Stimulated activated naive CD8-positive, alpha-beta T cell treated with anti-CD3 and anti-CD28 coated beads, Interleukin-15, amount 100 ng/mL, for 72 hours (primary cell): ENCODE measurements around the gene PPP2R5D.
A peak's percentile ranks its signal among the peaks of the same experiment; 100 is the strongest.
"Not testable (repeated sequence)": the region's sequence is repeated elsewhere in the genome, so short reads cannot be mapped to it uniquely, and the experiment has no call there.

ENCODE experiments used
- ATAC-seq: fragments of 150-1000 bp; cut with Tn5 transposase; 2 replicates; pipeline ENCODE4 v1.10.0; 2021; ENCODE audit warnings: mild to moderate bottlenecking, moderate library complexity
- DNase-seq, 2 donors: peaks; one replicate each; pipeline ENCODE4 v3.0.0; 2021 to 2022
- H3K27ac Mint-ChIP-seq, 2 donors: one replicate each; pipeline ENCODE4 v1.8.0; 2022; ENCODE audit warnings: mild to moderate bottlenecking in 2 of 2, mixed read lengths in 2 of 2, moderate library complexity in 2 of 2
- H3K27me3 Mint-ChIP-seq: one replicate; pipeline ENCODE4 v1.8.0; 2022; ENCODE audit warnings: mixed read lengths
- H3K4me1 Mint-ChIP-seq: one replicate; pipeline ENCODE4 v1.8.0; 2022; ENCODE audit warnings: mild to moderate bottlenecking, mixed read lengths
- H3K4me3 Mint-ChIP-seq, 2 donors: one replicate each; pipeline ENCODE4 v1.8.0; 2022; ENCODE audit warnings: mild to moderate bottlenecking in 2 of 2, mixed read lengths in 2 of 2, moderate library complexity in 1 of 2
- H3K9me3 Mint-ChIP-seq, 2 donors: one replicate each; pipeline ENCODE4 v1.8.0; 2022; ENCODE audit warnings: mixed read lengths in 2 of 2

PPP2R5D gene

GRCh38 chr6:42984001-42984923 lies at the start of gene PPP2R5D:
TSS of gene PPP2R5D (plus strand) at chr6:42984570. CDS start at chr6:42984678, 108 bp downstream.
- Mint-ChIP-seq H3K4me3 (peak within 1 kb of the TSS; percentile 92), H3K27ac (peak within 1 kb of the TSS; percentile 94), H3K4me1 (peaks cover 62% of the 10 kb centered on the region), H3K9me3 (no peaks in the 10 kb centered on the region), H3K27me3 (no peaks in the 10 kb centered on the region)
- DNase-seq (peak; percentile 95 to 98), ATAC-seq (peak; percentile 94)

- peaks cover 78% of the 10 kb centered on the region for H3K4me1 Mint-ChIP-seq
- DNase-seq: no peak
Observed at GRCh38 chr6:42935322-42935721, 49.0 kb upstream of the PPP2R5D start.

GRCh38 chr6:42936398-42936797 lies 48.0 kb upstream of the PPP2R5D start:
- no peak overlapping the region for H3K4me3 Mint-ChIP-seq
- H3K27ac Mint-ChIP-seq: peak overlapping the region in 1 of 2 donors; percentile 37
- H3K4me1 Mint-ChIP-seq: peaks cover 73% of the 10 kb centered on the region

More at GRCh38 chr6:42935322-42935721, 49.0 kb upstream of the PPP2R5D start:
- Mint-ChIP-seq H3K27me3 (no peaks in the 10 kb centered on the region), H3K9me3 (no peaks in the 10 kb centered on the region), H3K4me3 (no peak overlapping the region), H3K27ac (peak overlapping the region; percentile 73 to 75)
- no peak for ATAC-seq

GRCh38 chr6:42937548-42938427 lies 46.6 kb upstream of the PPP2R5D start:
- Mint-ChIP-seq H3K4me3 (no peak overlapping the region), H3K27ac (peak overlapping the region in 1 of 2 donors; percentile 47), H3K4me1 (peaks cover 60% of the 10 kb centered on the region), H3K27me3 (no peaks in the 10 kb centered on the region), H3K9me3 (no peaks in the 10 kb centered on the region)
- DNase-seq (no peak), ATAC-seq (no peak)

More at GRCh38 chr6:42936398-42936797, 48.0 kb upstream of the PPP2R5D start:
- H3K27me3 Mint-ChIP-seq: no peaks in the 10 kb centered on the region
- ATAC-seq: no peak
- no peak for DNase-seq
- H3K9me3 Mint-ChIP-seq: no peaks in the 10 kb centered on the region

GRCh38 chr6:42938428-42938796 lies 46.0 kb upstream of the PPP2R5D start:
- no peaks in the 10 kb centered on the region for H3K27me3 Mint-ChIP-seq
- no peak for DNase-seq
- ATAC-seq: peak; percentile 8
- no peak overlapping the region for H3K27ac Mint-ChIP-seq
- peaks cover 53% of the 10 kb centered on the region for H3K4me1 Mint-ChIP-seq
- H3K9me3 Mint-ChIP-seq: no peaks in the 10 kb centered on the region
- H3K4me3 Mint-ChIP-seq: no peak overlapping the region

GRCh38 chr6:42938987-42939809 lies 45.2 kb upstream of the PPP2R5D start:
- DNase-seq (no peak), ATAC-seq (peak; percentile 19)

GRCh38 chr6:42939810-42940167 lies 44.6 kb upstream of the PPP2R5D start:
- DNase-seq (no peak), ATAC-seq (no peak)
- peaks cover 44% of the 10 kb centered on the region for H3K4me1 Mint-ChIP-seq
- no peaks in the 10 kb centered on the region for H3K9me3 Mint-ChIP-seq
- H3K4me3 Mint-ChIP-seq: no peak overlapping the region
- peak overlapping the region; percentile 2 to 67 for H3K27ac Mint-ChIP-seq
- no peaks in the 10 kb centered on the region for H3K27me3 Mint-ChIP-seq

More at GRCh38 chr6:42938987-42939809, 45.2 kb upstream of the PPP2R5D start:
- Mint-ChIP-seq H3K4me1 (peaks cover 45% of the 10 kb centered on the region), H3K27ac (peak overlapping the region; percentile 8 to 48), H3K27me3 (no peaks in the 10 kb centered on the region), H3K4me3 (no peak overlapping the region), H3K9me3 (no peaks in the 10 kb centered on the region)

- Mint-ChIP-seq H3K27me3 (no peaks in the 10 kb centered on the region), H3K27ac (peak overlapping the region in 1 of 2 donors; percentile 67), H3K4me1 (peaks cover 37% of the 10 kb centered on the region), H3K9me3 (no peaks in the 10 kb centered on the region), H3K4me3 (no peak overlapping the region)
- DNase-seq: no peak
- ATAC-seq: no peak
Observed at GRCh38 chr6:42940493-42941045, 43.8 kb upstream of the PPP2R5D start.

- H3K27me3 Mint-ChIP-seq, ATAC-seq, DNase-seq, H3K4me3 Mint-ChIP-seq, H3K9me3 Mint-ChIP-seq: not testable (repeated sequence)
- H3K27ac Mint-ChIP-seq: peak overlapping the region; percentile 56 to 80
- peaks cover 32% of the 10 kb centered on the region for H3K4me1 Mint-ChIP-seq
Observed at GRCh38 chr6:42941356-42941755, 43.0 kb upstream of the PPP2R5D start.

GRCh38 chr6:42942444-42942843 lies 41.9 kb upstream of the PPP2R5D start:
- Mint-ChIP-seq H3K27ac (no peak overlapping the region), H3K4me3 (no peak overlapping the region)

GRCh38 chr6:42947950-42948349 lies 36.4 kb upstream of the PPP2R5D start:
- Mint-ChIP-seq H3K9me3 (no peaks in the 10 kb centered on the region), H3K4me3 (no peak overlapping the region), H3K27me3 (no peaks in the 10 kb centered on the region), H3K4me1 (no peaks in the 10 kb centered on the region), H3K27ac (no peak overlapping the region)
- DNase-seq: no peak
- no peak for ATAC-seq

More at GRCh38 chr6:42942444-42942843, 41.9 kb upstream of the PPP2R5D start:
- Mint-ChIP-seq H3K27me3 (no peaks in the 10 kb centered on the region), H3K9me3 (no peaks in the 10 kb centered on the region), H3K4me1 (peaks cover 26% of the 10 kb centered on the region)
- ATAC-seq (no peak), DNase-seq (no peak)

- no peaks in the 10 kb centered on the region for H3K9me3 Mint-ChIP-seq
- H3K27me3 Mint-ChIP-seq: no peaks in the 10 kb centered on the region
- no peak for ATAC-seq
- H3K27ac Mint-ChIP-seq: no peak overlapping the region
- H3K4me1 Mint-ChIP-seq: no peaks in the 10 kb centered on the region
- DNase-seq: no peak
- no peak overlapping the region for H3K4me3 Mint-ChIP-seq
Observed at GRCh38 chr6:42952389-42952788, 32.0 kb upstream of the PPP2R5D start.

- not testable (repeated sequence) for H3K9me3 Mint-ChIP-seq, H3K27ac Mint-ChIP-seq, DNase-seq, ATAC-seq, H3K4me3 Mint-ChIP-seq, H3K4me1 Mint-ChIP-seq, H3K27me3 Mint-ChIP-seq
Observed at GRCh38 chr6:42954405-42954804, 30.0 kb upstream of the PPP2R5D start.

- ATAC-seq: no peak
- H3K9me3 Mint-ChIP-seq: no peaks in the 10 kb centered on the region
- H3K4me3 Mint-ChIP-seq: no peak overlapping the region
- DNase-seq: no peak
- peaks cover 8% of the 10 kb centered on the region for H3K27me3 Mint-ChIP-seq
- H3K4me1 Mint-ChIP-seq: peaks cover 21% of the 10 kb centered on the region
- no peak overlapping the region for H3K27ac Mint-ChIP-seq
Observed at GRCh38 chr6:42958125-42958524, 26.2 kb upstream of the PPP2R5D start.

GRCh38 chr6:42959917-42960242 lies 24.5 kb upstream of the PPP2R5D start:
- Mint-ChIP-seq H3K9me3 (no peaks in the 10 kb centered on the region), H3K4me3 (peak overlapping the region; percentile 78 to 92), H3K4me1 (peaks cover 21% of the 10 kb centered on the region), H3K27me3 (peaks cover 8% of the 10 kb centered on the region), H3K27ac (no peak overlapping the region)
- ATAC-seq (no peak), DNase-seq (no peak)
